H1 (cell line): ENCODE measurements around the gene COL6A2. TPM values are rescaled to one million over a fixed set of nuclear protein-coding genes. Genes with fewer than 3 reads are reported as not detected.

Source experiments
- EGR1 ChIP-seq: IDR thresholded peaks from 2 replicates; pipeline ENCODE4 v1.6.1; 2011; ENCODE audit warnings: low read depth, low read length, borderline replicate concordance
- FOSL1 ChIP-seq: IDR thresholded peaks from 2 replicates; pipeline ENCODE4 v1.6.1; 2011; ENCODE audit warnings: mild to moderate bottlenecking, low read depth, low read length, moderate library complexity; ENCODE audit not compliant: insufficient read depth
- HDAC2 ChIP-seq, 2 experiments: fragments of 300-600 bp in 1 of 2; sonication (generic) in 1 of 2; IDR thresholded peaks; 2 replicates each; pipeline ENCODE4 v1.6.1; 2011 to 2012; ENCODE audit warnings: low read depth in 2 of 2, low read length in 2 of 2, mild to moderate bottlenecking in 2 of 2, moderate library complexity in 2 of 2, borderline replicate concordance in 1 of 2, inconsistent platforms in 1 of 2
- RBBP5 ChIP-seq: IDR thresholded peaks from 2 replicates; pipeline ENCODE4 v1.7.1; 2012; ENCODE audit warnings: low read depth, mild to moderate bottlenecking, inconsistent platforms, low read length, moderate library complexity, borderline replicate concordance
- RFX5 ChIP-seq: IDR thresholded peaks from 2 replicates; pipeline ENCODE4 v1.6.1; 2011; ENCODE audit warnings: low read depth, low read length, improper control_type of control experiment, borderline replicate concordance
- RXRA ChIP-seq: IDR thresholded peaks from 2 replicates; pipeline ENCODE4 v1.6.1; 2011; ENCODE audit warnings: low read depth, mild to moderate bottlenecking, low read length, moderate library complexity; ENCODE audit not compliant: insufficient read depth
- SRF ChIP-seq: IDR thresholded peaks from 2 replicates; pipeline ENCODE4 v1.6.1; 2011; ENCODE audit warnings: mild to moderate bottlenecking, low read depth, low read length, moderate library complexity
- SUZ12 ChIP-seq: fragments of 200-600 bp; sonication (generic); IDR thresholded peaks from 2 replicates; pipeline ENCODE4 v1.6.1; 2012; ENCODE audit warnings: mild to moderate bottlenecking, inconsistent platforms, low read length, moderate library complexity, mixed read lengths
- TAF1 ChIP-seq: IDR thresholded peaks from 2 replicates; pipeline ENCODE4 v1.6.1; 2011; ENCODE audit warnings: mild to moderate bottlenecking, low read depth, low read length
- polyA plus RNA-seq, 7 experiments: library from polyadenylated mRNA; depleted of rRNA in 3 of 7; stranded (reverse) in 5 of 7; unstranded in 2 of 7; fragments of >200 nt in 5 of 7; fragments of 200-250 nt in 2 of 7; gene quantifications; 1 replicate in 5 of 7; 2 replicates in 1 of 7; 4 replicates in 1 of 7; pipeline versions ENCODE4 v1.2.1 to v1.2.3, GENCODE V29; 2011 to 2013; ENCODE audit warnings: missing spikeins in 2 of 7, mixed read lengths in 2 of 7
- total RNA-seq: library from RNA; stranded (reverse); fragmentation: NEBNext Ultra II Directional; extraction: Animal tissue kit (Norgen Biotek cat#: 25700); gene quantifications from 2 replicates; pipeline ENCODE4 v1.2.1, GENCODE V29; 2021
- TF ChIP-seq, protein P1 (sequence below): fragments of 300-600 bp; sonication (generic); IDR thresholded peaks from 2 replicates; pipeline ENCODE4 v1.7.1; 2012; ENCODE audit warnings: low read length, moderate library complexity, mild to moderate bottlenecking, inconsistent platforms; ENCODE audit not compliant: insufficient replicate concordance

The COL6A2 gene
- total and polyA plus RNA-seq, 2 of the 8 experiments (the other 6 are each of a cell fraction or from before 2014, with no cell fraction given) = 60.1 to 62.7 TPM

DNA sequence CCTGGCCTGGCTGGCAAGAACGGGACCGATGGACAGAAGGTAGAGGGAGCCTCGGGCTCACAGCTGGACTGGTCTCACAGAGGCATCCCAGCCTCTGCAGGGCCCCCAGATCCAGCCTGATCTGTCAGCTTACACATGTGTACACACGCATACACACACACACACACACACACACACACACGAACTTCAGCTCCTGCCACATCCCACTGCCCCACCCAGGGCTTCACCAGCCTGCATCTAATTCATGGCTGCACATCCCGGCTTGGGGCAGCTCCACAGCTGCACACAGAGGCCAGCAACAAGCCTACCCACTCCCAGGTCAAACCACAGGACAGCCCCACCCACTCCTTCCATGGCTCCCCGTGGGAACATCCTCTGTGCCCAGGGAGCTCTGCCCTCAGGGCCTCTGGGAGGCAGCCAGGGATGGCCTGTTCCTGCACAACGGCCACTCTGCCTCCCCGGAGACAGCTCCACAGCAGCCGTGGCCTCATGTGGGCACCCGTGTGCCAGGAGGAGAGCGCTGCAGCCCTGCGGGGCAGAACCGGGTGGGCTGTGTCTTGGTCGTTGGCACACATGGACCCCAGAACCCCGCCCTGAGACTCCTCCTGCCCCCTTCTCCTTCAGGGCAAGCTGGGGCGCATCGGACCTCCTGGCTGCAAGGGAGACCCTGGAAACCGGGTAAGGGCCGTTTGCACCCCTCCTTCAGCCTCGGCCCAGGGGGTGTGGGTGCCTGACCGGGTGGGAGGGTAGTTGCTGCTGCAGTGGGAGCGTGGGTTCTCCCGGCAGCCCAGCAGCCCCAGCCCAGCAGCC lies 19.1 kb downstream of the COL6A2 start (continued):
- TF ChIP-seq, protein P1, sequence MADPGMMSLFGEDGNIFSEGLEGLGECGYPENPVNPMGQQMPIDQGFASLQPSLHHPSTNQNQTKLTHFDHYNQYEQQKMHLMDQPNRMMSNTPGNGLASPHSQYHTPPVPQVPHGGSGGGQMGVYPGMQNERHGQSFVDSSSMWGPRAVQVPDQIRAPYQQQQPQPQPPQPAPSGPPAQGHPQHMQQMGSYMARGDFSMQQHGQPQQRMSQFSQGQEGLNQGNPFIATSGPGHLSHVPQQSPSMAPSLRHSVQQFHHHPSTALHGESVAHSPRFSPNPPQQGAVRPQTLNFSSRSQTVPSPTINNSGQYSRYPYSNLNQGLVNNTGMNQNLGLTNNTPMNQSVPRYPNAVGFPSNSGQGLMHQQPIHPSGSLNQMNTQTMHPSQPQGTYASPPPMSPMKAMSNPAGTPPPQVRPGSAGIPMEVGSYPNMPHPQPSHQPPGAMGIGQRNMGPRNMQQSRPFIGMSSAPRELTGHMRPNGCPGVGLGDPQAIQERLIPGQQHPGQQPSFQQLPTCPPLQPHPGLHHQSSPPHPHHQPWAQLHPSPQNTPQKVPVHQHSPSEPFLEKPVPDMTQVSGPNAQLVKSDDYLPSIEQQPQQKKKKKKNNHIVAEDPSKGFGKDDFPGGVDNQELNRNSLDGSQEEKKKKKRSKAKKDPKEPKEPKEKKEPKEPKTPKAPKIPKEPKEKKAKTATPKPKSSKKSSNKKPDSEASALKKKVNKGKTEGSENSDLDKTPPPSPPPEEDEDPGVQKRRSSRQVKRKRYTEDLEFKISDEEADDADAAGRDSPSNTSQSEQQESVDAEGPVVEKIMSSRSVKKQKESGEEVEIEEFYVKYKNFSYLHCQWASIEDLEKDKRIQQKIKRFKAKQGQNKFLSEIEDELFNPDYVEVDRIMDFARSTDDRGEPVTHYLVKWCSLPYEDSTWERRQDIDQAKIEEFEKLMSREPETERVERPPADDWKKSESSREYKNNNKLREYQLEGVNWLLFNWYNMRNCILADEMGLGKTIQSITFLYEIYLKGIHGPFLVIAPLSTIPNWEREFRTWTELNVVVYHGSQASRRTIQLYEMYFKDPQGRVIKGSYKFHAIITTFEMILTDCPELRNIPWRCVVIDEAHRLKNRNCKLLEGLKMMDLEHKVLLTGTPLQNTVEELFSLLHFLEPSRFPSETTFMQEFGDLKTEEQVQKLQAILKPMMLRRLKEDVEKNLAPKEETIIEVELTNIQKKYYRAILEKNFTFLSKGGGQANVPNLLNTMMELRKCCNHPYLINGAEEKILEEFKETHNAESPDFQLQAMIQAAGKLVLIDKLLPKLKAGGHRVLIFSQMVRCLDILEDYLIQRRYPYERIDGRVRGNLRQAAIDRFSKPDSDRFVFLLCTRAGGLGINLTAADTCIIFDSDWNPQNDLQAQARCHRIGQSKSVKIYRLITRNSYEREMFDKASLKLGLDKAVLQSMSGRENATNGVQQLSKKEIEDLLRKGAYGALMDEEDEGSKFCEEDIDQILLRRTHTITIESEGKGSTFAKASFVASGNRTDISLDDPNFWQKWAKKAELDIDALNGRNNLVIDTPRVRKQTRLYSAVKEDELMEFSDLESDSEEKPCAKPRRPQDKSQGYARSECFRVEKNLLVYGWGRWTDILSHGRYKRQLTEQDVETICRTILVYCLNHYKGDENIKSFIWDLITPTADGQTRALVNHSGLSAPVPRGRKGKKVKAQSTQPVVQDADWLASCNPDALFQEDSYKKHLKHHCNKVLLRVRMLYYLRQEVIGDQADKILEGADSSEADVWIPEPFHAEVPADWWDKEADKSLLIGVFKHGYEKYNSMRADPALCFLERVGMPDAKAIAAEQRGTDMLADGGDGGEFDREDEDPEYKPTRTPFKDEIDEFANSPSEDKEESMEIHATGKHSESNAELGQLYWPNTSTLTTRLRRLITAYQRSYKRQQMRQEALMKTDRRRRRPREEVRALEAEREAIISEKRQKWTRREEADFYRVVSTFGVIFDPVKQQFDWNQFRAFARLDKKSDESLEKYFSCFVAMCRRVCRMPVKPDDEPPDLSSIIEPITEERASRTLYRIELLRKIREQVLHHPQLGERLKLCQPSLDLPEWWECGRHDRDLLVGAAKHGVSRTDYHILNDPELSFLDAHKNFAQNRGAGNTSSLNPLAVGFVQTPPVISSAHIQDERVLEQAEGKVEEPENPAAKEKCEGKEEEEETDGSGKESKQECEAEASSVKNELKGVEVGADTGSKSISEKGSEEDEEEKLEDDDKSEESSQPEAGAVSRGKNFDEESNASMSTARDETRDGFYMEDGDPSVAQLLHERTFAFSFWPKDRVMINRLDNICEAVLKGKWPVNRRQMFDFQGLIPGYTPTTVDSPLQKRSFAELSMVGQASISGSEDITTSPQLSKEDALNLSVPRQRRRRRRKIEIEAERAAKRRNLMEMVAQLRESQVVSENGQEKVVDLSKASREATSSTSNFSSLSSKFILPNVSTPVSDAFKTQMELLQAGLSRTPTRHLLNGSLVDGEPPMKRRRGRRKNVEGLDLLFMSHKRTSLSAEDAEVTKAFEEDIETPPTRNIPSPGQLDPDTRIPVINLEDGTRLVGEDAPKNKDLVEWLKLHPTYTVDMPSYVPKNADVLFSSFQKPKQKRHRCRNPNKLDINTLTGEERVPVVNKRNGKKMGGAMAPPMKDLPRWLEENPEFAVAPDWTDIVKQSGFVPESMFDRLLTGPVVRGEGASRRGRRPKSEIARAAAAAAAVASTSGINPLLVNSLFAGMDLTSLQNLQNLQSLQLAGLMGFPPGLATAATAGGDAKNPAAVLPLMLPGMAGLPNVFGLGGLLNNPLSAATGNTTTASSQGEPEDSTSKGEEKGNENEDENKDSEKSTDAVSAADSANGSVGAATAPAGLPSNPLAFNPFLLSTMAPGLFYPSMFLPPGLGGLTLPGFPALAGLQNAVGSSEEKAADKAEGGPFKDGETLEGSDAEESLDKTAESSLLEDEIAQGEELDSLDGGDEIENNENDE = no peak
- TF ChIP-seq RBBP5 = no peak
- TF ChIP-seq FOSL1 = no peak
- no peak for TF ChIP-seq TAF1
- no peak for TF ChIP-seq EGR1
- TF ChIP-seq RXRA = no peak
- TF ChIP-seq SRF = no peak
- TF ChIP-seq HDAC2 (IDR thresholded peaks at IDR 0.05; ENCODE audit: borderline replicate concordance in 1 of 2, low read depth in 2 of 2, low read length in 2 of 2) = no peak
- no peak for TF ChIP-seq SUZ12
- TF ChIP-seq RFX5 = no peak
